ENCODE measurements around the gene IGFL3. TPM values are rescaled to one million over a fixed set of nuclear protein-coding genes. Genes with fewer than 3 reads are reported as not detected.

The IGFL3 gene
- total RNA-seq, 1 experiment from 2014 or later, result not detected

DNA sequence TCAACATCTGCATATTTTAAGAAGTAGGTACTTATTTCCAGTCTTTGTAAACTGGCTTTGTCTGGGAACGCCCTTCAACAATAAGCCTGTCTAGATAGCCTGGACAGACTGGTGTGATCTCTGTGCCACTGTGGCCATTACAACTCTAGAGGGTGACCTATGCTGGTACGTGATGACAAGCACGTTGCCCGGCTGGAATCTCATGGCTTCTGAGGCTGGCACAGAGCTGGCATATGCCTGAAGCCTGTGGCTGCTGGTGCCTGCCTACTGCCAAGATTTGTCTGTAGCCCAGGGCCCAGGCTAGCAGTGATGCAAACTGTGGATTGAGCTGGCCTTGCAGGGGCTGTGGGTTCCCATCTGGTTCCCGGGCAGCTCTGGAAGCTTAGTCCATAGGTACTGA is 34.0 kb downstream of the IGFL3 start:
- Histone ChIP-seq H2AFZ (ENCODE audit: low read length) (no peak overlapping the region), H2BK120ac (ENCODE audit: low read depth, low read length, poor library complexity, severe bottlenecking) (no peak overlapping the region), H2BK20ac (ENCODE audit: low read depth, low read length, poor library complexity, severe bottlenecking) (no peak overlapping the region), H3K79me1 (ENCODE audit: insufficient read depth, low read depth, low read length, poor library complexity, severe bottlenecking) (no peaks in the 10 kb centered on the region), H3T11ph (ENCODE audit: low read length) (no peak overlapping the region), H3K23me2 (ENCODE audit: insufficient read length, low read depth, low read length, poor library complexity, severe bottlenecking) (no peaks in the 10 kb centered on the region), H4K5ac (ENCODE audit: insufficient read length, low read depth, low read length) (no peak overlapping the region), H2AK5ac (ENCODE audit: insufficient read length, low read length) (no peak overlapping the region), H4K20me1 (ENCODE audit: control insufficient read depth, insufficient read depth, insufficient read length) (no peaks in the 10 kb centered on the region), H3K27ac (ENCODE audit: insufficient read length, low read depth, low read length) (no peak overlapping the region), H3K4me1 (ENCODE audit: insufficient read depth, low read length) (no peaks in the 10 kb centered on the region), H3K14ac (ENCODE audit: insufficient read depth, low read length) (no peak overlapping the region), H2BK12ac (ENCODE audit: insufficient read length, low read depth, low read length) (no peak overlapping the region), H3K27me3 (ENCODE audit: insufficient read depth, low read length) (no peaks in the 10 kb centered on the region), H3K4me2 (ENCODE audit: insufficient read depth, insufficient read length, low read length) (no peak overlapping the region), H3K18ac (ENCODE audit: insufficient read length, low read depth, low read length) (no peak overlapping the region), H3K9ac (ENCODE audit: extremely low read depth, insufficient read length, low read length) (no peak overlapping the region), H3K4ac (ENCODE audit: low read depth, low read length) (no peak overlapping the region), H3K9me3 (ENCODE audit: control insufficient read depth, low read depth, low read length) (no peaks in the 10 kb centered on the region), H3K79me2 (ENCODE audit: insufficient read depth, low read length) (no peaks in the 10 kb centered on the region), H4K91ac (ENCODE audit: insufficient read length, low read depth, low read length) (no peak overlapping the region), H3K23ac (ENCODE audit: insufficient read length, low read depth, low read length) (no peak overlapping the region), H2BK5ac (ENCODE audit: insufficient read length, low read length) (no peak overlapping the region), H4K8ac (replicated peaks; ENCODE audit: insufficient read length, low read depth, low read length) (no peak overlapping the region), H2BK15ac (ENCODE audit: low read depth, low read length) (no peak overlapping the region), H3K56ac (ENCODE audit: insufficient read length, low read depth, low read length) (no peak overlapping the region)
- Mint-ChIP-seq H3K27ac (no peak overlapping the region), H3K4me3 (no peak overlapping the region), H3K36me3 (ENCODE audit: insufficient read depth in 1 of 3, low read depth in 3 of 3) (no peaks in the 10 kb centered on the region; a peak in 4 of 7 replicates), H3K4me1 (no peaks in the 10 kb centered on the region), H3K9me3 (peaks cover 7 to 16% of the 10 kb centered on the region in 2 experiments; a peak in 3 of 5 replicates), H3K27me3 (ENCODE audit: low read depth) (peaks cover 9% of the 10 kb centered on the region)
- no CpG with 5 or more reads among the region's 5 CpGs for WGBS (ENCODE audit: extremely low coverage, insufficient read length, low lambda C conversion rate)
- DNase-seq, result no peak
- no peak for TF ChIP-seq CTCF (conservative IDR thresholded peaks at IDR 0.05)

Measured in H9 (cell line).